ENCODE data around the gene KCTD15. TPM values are rescaled to one million over a fixed set of nuclear protein-coding genes. Genes with fewer than 3 reads are reported as not detected.

KCTD15 gene
- total RNA-seq, 4 donors from 2014 or later, result 23.8 to 149 (median 51.8) TPM

DNA sequence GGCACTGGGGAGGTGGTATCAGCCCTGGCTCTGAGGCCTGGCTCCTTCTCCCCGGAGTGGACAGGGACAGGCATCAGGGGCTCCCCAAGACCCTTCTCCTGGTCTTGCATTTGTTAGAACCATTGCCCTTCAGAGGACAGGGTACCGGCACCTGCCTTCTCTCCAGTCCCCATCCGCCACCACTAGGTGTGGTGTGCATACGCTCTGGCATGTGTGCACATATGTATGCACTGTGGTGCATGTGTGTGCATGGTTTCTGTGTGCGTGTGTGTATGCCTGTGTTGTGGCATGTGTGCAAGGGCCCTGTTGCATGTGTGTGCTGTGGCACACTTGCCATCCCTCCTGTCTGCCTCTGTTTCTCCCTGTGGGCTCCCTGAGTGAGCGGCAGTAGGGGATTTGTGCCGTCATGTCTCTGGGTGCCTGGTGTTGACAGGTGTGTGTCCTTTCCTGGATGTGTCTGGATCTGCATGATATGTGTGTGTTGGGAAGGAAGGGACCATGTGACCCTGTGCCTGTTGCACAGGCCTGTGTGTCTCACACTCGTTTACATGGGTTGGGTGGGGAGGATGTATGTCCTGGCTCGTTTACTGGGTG lies 9.3 kb downstream of the KCTD15 start:
- H3K36me3 ChIP-seq, result no peaks in the 10 kb centered on the region
- no peak for TF ChIP-seq POLR2A (IDR thresholded peaks at IDR 0.05)
- TF ChIP-seq, protein P1, sequence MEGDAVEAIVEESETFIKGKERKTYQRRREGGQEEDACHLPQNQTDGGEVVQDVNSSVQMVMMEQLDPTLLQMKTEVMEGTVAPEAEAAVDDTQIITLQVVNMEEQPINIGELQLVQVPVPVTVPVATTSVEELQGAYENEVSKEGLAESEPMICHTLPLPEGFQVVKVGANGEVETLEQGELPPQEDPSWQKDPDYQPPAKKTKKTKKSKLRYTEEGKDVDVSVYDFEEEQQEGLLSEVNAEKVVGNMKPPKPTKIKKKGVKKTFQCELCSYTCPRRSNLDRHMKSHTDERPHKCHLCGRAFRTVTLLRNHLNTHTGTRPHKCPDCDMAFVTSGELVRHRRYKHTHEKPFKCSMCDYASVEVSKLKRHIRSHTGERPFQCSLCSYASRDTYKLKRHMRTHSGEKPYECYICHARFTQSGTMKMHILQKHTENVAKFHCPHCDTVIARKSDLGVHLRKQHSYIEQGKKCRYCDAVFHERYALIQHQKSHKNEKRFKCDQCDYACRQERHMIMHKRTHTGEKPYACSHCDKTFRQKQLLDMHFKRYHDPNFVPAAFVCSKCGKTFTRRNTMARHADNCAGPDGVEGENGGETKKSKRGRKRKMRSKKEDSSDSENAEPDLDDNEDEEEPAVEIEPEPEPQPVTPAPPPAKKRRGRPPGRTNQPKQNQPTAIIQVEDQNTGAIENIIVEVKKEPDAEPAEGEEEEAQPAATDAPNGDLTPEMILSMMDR (IDR thresholded peaks at IDR 0.05), result no peak
- H3K27me3 ChIP-seq, result no peaks in the 10 kb centered on the region
- no peaks in the 10 kb centered on the region for H3K4me1 ChIP-seq
- no peaks in the 10 kb centered on the region for H3K9me3 ChIP-seq
- DNase-seq, result no peak
- no peak overlapping the region for H3K4me3 ChIP-seq
- H3K27ac ChIP-seq, result no peak overlapping the region
- intact Hi-C loops (cut with DNase I; ENCODE audit: low total_unique reads), result no loop called here

DNA sequence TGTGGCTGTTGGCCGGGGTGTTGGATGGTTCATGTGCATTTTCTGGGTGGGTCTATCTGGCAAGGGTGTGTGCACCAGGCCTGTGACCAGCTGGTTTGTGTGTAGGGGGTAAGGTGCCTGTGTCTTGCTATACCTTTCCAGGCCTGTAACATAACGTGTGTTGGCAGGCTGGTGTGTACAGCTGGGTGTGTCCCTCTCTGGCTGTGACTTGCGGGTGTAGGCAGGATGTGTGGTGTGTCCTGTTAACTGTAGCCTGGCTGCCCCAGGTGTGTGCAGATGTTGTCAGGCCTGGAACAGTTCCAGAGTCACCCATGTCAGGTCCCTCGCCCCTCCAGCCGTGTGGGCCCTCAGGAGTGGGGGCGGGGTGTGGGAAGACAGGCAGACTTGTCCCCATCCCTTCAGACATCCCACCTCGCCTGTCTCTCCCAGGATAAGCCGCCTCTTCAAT lies 9.8 kb downstream of the KCTD15 start:
- DNase-seq, result no peak
- intact Hi-C loops (cut with DNase I; ENCODE audit: low total_unique reads), result no loop called here
- Histone ChIP-seq H3K27me3 (no peaks in the 10 kb centered on the region), H3K9me3 (no peaks in the 10 kb centered on the region), H3K4me1 (no peaks in the 10 kb centered on the region), H3K36me3 (no peaks in the 10 kb centered on the region), H3K27ac (no peak overlapping the region), H3K4me3 (no peak overlapping the region)
- TF ChIP-seq, protein P1 (IDR thresholded peaks at IDR 0.05), result no peak
- TF ChIP-seq POLR2A (IDR thresholded peaks at IDR 0.05), result no peak

DNA sequence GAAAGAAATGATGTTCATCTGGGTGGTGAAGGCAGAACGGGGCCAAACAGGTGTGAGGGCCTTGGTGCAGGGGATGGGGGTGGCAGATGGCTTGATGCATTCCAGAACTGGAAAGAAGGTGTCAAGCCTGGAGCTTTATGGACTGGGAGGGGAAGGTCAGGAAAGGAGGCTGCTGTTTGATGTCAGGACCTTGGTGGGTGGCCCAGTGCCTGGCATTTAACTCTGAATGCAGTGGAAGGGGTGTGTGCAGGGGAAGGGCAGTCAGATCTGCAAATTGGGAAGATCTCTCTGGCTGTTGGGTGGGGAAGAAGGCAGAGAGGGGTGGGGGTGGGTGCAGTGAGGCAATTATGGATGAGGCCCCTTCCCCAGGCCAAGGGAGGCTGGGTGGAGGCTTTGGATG lies 11.7 kb downstream of the KCTD15 start:
- Histone ChIP-seq H3K27me3 (no peaks in the 10 kb centered on the region), H3K4me3 (no peak overlapping the region), H3K36me3 (no peaks in the 10 kb centered on the region), H3K9me3 (no peaks in the 10 kb centered on the region), H3K4me1 (no peaks in the 10 kb centered on the region), H3K27ac (no peak overlapping the region)
- no peak for DNase-seq
- TF ChIP-seq, protein P1 (IDR thresholded peaks at IDR 0.05), result no peak
- no peak for TF ChIP-seq POLR2A (IDR thresholded peaks at IDR 0.05)
- intact Hi-C loops (cut with DNase I; ENCODE audit: low total_unique reads), result no loop called here

DNA sequence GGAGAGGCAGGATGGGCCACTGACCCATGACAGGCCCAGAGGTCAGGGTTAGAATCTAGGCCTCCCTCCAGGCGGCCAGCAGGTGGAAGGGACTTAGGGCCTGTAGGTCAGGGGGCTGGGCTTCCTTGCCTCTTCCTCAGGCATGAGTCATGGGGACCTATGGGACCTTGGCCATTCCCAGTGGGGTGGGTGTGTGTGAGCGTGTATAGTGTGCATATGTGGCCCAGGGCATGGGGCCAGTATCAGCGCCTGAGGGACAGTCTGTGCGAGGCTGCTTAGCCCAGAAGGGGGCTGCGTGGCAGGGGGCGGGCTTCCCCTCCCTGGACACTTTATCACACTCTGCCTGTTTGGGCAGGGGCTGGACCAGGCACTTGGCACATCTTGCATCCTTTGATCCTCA lies 13.3 kb downstream of the KCTD15 start:
- no peaks in the 10 kb centered on the region for H3K9me3 ChIP-seq
- intact Hi-C loops (cut with DNase I; ENCODE audit: low total_unique reads), result no loop called here
- H3K4me1 ChIP-seq, result no peaks in the 10 kb centered on the region
- TF ChIP-seq, protein P1 (IDR thresholded peaks at IDR 0.05), result no peak
- no peak for TF ChIP-seq POLR2A (IDR thresholded peaks at IDR 0.05)
- no peak overlapping the region for H3K4me3 ChIP-seq
- H3K27me3 ChIP-seq, result no peaks in the 10 kb centered on the region
- DNase-seq, result no peak
- no peaks in the 10 kb centered on the region for H3K36me3 ChIP-seq
- no peak overlapping the region for H3K27ac ChIP-seq

DNA sequence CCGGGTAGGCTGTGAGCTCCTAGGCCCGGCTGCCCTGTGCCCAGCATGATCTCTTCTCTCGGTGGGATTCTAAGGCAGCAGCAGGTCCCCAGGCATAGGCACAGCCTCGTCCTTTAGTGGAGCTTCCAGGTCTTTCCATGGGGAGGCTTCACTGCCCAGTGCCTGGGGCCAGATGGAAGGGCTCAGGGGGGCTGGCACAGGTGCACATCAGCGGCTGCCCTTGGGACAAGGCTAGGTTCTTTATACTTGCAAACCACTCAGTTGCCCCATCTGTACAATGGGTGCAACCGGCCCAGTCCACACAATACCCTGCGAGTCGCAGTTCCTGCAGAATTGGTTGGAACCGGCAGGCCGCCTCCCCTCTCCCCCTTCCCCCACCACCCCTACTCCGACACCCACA lies 14.2 kb downstream of the KCTD15 start:
- Histone ChIP-seq H3K4me1 (no peaks in the 10 kb centered on the region), H3K9me3 (no peaks in the 10 kb centered on the region), H3K27ac (no peak overlapping the region), H3K36me3 (no peaks in the 10 kb centered on the region), H3K27me3 (no peaks in the 10 kb centered on the region), H3K4me3 (no peak overlapping the region)
- no peak for DNase-seq
- TF ChIP-seq POLR2A (IDR thresholded peaks at IDR 0.05), result no peak
- TF ChIP-seq, protein P1 (IDR thresholded peaks at IDR 0.05), result no peak
- intact Hi-C loops (cut with DNase I; ENCODE audit: low total_unique reads), result no loop called here
